22Rv1 (cell line): ENCODE measurements around the gene BCR.

Experiments
- ZFX ChIP-seq: fragments of 450-650 bp; IDR thresholded peaks from 2 replicates; pipeline ENCODE4 v1.6.1; 2017; ENCODE audit warnings: antibody characterized with exemption, borderline replicate concordance
- TF ChIP-seq, protein P1 (sequence below): fragments of 450-650 bp; IDR thresholded peaks from 2 replicates; pipeline ENCODE4 v1.5.1; 2017; ENCODE audit warnings: mild to moderate bottlenecking

DNA sequence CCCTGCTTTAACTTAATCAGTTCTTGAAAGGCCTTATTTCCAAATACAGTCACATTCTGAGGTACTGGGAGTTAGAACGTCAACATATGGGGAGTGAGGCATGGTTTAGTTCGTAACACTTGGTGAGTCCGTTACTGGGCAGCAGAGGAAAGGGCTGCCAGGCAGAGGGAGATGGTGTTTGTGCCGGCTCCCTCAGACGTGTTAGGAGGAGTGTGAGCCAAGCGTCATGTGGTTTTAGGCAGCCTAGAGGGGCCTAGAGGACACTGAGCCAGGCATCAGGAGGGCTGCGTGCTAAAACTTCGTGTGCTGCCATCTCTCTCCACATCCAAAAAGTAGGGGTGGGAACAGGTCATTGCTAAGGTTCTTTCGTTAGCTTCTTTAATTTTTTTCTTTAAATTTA lies 10.2 kb downstream of the BCR start:
- TF ChIP-seq, protein P1, sequence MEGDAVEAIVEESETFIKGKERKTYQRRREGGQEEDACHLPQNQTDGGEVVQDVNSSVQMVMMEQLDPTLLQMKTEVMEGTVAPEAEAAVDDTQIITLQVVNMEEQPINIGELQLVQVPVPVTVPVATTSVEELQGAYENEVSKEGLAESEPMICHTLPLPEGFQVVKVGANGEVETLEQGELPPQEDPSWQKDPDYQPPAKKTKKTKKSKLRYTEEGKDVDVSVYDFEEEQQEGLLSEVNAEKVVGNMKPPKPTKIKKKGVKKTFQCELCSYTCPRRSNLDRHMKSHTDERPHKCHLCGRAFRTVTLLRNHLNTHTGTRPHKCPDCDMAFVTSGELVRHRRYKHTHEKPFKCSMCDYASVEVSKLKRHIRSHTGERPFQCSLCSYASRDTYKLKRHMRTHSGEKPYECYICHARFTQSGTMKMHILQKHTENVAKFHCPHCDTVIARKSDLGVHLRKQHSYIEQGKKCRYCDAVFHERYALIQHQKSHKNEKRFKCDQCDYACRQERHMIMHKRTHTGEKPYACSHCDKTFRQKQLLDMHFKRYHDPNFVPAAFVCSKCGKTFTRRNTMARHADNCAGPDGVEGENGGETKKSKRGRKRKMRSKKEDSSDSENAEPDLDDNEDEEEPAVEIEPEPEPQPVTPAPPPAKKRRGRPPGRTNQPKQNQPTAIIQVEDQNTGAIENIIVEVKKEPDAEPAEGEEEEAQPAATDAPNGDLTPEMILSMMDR, result no peak
- TF ChIP-seq ZFX, result no peak
